A549 treated with CpdA at 1 μM for 4 hours (cell line): ENCODE measurements around the gene KIF2B. TPM values are rescaled to one million over a fixed set of nuclear protein-coding genes. Genes with fewer than 3 reads are reported as not detected.

ENCODE experiments used
- total RNA-seq: library from RNA; stranded (reverse); fragments of 200-300 nt; extraction: Qiagen RNA extraction; gene quantifications from 5 replicates; pipeline ENCODE4 v1.2.3, GENCODE V29; 2022; ENCODE audit warnings: low read depth

KIF2B gene
- not detected in 5 replicates for total RNA-seq

DNA sequence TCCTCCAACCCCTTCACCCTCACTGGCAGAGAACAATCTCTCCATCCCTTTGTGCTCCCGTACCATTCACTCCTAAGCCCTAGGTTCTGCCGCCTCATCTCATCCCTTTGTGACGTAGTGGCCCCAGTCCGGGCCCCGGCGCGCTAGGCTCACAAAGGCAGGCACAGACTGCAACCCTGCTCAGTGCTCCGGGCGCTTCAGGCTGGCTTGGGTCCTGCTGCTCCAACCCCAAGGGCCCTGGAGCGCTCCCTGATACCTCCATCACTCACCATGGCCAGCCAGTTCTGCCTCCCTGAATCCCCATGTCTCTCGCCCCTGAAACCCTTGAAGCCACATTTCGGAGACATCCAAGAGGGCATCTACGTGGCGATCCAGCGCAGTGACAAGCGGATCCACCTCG is at the start of gene KIF2B:
Gene KIF2B, plus strand, starts transcription at position 164 of the 400 bp plus-strand sequence. Its CDS starts 107 bp downstream, at position 271.

